HEK293 (cell line): Measurements from ENCODE around the gene PPP1R14C.

Source experiments
- CTCF ChIA-PET: fragments of 350-600 bp; formaldehyde crosslinking; extraction: SDS; loops from one replicate; lab custom pipeline; 2021; ENCODE audit warnings: antibody characterized with exemption; lab: Yijun Ruan, JAX
- POLR2A ChIA-PET: fragments of 300-600 bp; formaldehyde crosslinking; extraction: SDS; loops from one replicate; lab custom pipeline; 2020; ENCODE audit warnings: antibody characterized with exemption, inconsistent platforms; lab: Yijun Ruan, JAX
- H3K27ac ChIP-seq: fragments of 200-500 bp; sonication (Bioruptor generic); 2 replicates; pipeline ENCODE4 v1.5.1; 2014; ENCODE audit warnings: low read depth, low read length, control low read depth, inconsistent platforms; ENCODE audit errors: extremely low read depth
- H3K36me3 ChIP-seq, 2 experiments: fragments of 200-500 bp in 1 of 2; sonication (Bioruptor generic) in 1 of 2; 1 replicate in 1 of 2; 2 replicates in 1 of 2; pipeline ENCODE4 v1.5.1; 2014 to 2017; ENCODE audit warnings: inconsistent platforms in 2 of 2, low read length in 2 of 2; ENCODE audit not compliant: control insufficient read depth in 2 of 2, insufficient read depth in 1 of 2
- H3K4me1 ChIP-seq: fragments of 200-500 bp; sonication (Bioruptor generic); 2 replicates; pipeline ENCODE4 v1.5.1; 2014; ENCODE audit warnings: mild to moderate bottlenecking, low read length, inconsistent platforms; ENCODE audit not compliant: control insufficient read depth, insufficient read depth
- H3K4me3 ChIP-seq: 2 replicates; pipeline ENCODE4 v1.5.1; 2011; ENCODE audit warnings: low read depth, mild to moderate bottlenecking, control low read depth, low read length, moderate library complexity
- H3K9me3 ChIP-seq: fragments of 200-500 bp; sonication (Bioruptor generic); 2 replicates; pipeline ENCODE4 v1.5.1; 2014; ENCODE audit warnings: low read depth, low read length, inconsistent platforms; ENCODE audit not compliant: control insufficient read depth, insufficient read depth
- EGR2 ChIP-seq: fragments of 450-650 bp; formaldehyde crosslinking; IDR thresholded peaks from 2 replicates; pipeline ENCODE4 v1.5.1; 2016; ENCODE audit warnings: low read depth, missing biosample characterization, missing genetic modification characterization
- FEZF1 ChIP-seq: fragments of 450-650 bp; formaldehyde crosslinking; IDR thresholded peaks from 2 replicates; pipeline ENCODE4 v1.5.1; 2016; ENCODE audit warnings: missing biosample characterization, missing genetic modification characterization
- PRDM4 ChIP-seq: fragments of 450-650 bp; formaldehyde crosslinking; IDR thresholded peaks from 2 replicates; pipeline ENCODE4 v1.5.1; 2017; ENCODE audit warnings: missing biosample characterization, missing genetic modification characterization
- PRDM6 ChIP-seq: fragments of 450-650 bp; formaldehyde crosslinking; IDR thresholded peaks from 2 replicates; pipeline ENCODE4 v1.5.1; 2017; ENCODE audit warnings: missing biosample characterization, missing genetic modification characterization
- SCRT1 ChIP-seq: fragments of 450-650 bp; formaldehyde crosslinking; IDR thresholded peaks from 2 replicates; pipeline ENCODE4 v1.5.1; 2016; ENCODE audit warnings: missing biosample characterization, missing genetic modification characterization, borderline replicate concordance
- SP7 ChIP-seq: fragments of 450-650 bp; formaldehyde crosslinking; IDR thresholded peaks from 2 replicates; pipeline ENCODE4 v1.5.1; 2016; ENCODE audit warnings: missing biosample characterization, missing genetic modification characterization
- ZFHX2 ChIP-seq: fragments of 450-650 bp; formaldehyde crosslinking; conservative IDR thresholded peaks from 2 replicates; pipeline ENCODE4 v1.5.1; 2016; ENCODE audit warnings: missing biosample characterization, missing genetic modification characterization
- ZNF211 ChIP-seq: fragments of 450-650 bp; formaldehyde crosslinking; IDR thresholded peaks from 2 replicates; pipeline ENCODE4 v1.5.1; 2016; ENCODE audit warnings: low read depth, missing biosample characterization, missing genetic modification characterization
- ZNF248 ChIP-seq: fragments of 450-650 bp; formaldehyde crosslinking; IDR thresholded peaks from 2 replicates; pipeline ENCODE4 v1.5.1; 2017; ENCODE audit warnings: missing biosample characterization, missing genetic modification characterization
- ZNF404 ChIP-seq: fragments of 450-650 bp; formaldehyde crosslinking; IDR thresholded peaks from 2 replicates; pipeline ENCODE4 v1.5.1; 2017; ENCODE audit warnings: missing biosample characterization, missing genetic modification characterization
- ZNF416 ChIP-seq: fragments of 450-650 bp; formaldehyde crosslinking; IDR thresholded peaks from 2 replicates; pipeline ENCODE4 v1.5.1; 2016; ENCODE audit warnings: missing biosample characterization, missing genetic modification characterization
- ZNF423 ChIP-seq: fragments of 450-650 bp; formaldehyde crosslinking; IDR thresholded peaks from 2 replicates; pipeline ENCODE4 v1.5.1; 2016; ENCODE audit warnings: missing biosample characterization, missing genetic modification characterization
- ZNF48 ChIP-seq: fragments of 450-650 bp; formaldehyde crosslinking; IDR thresholded peaks from 2 replicates; pipeline ENCODE4 v1.5.1; 2016; ENCODE audit warnings: missing biosample characterization, missing genetic modification characterization
- ZNF529 ChIP-seq: fragments of 450-650 bp; formaldehyde crosslinking; IDR thresholded peaks from 2 replicates; pipeline ENCODE4 v1.5.1; 2017; ENCODE audit warnings: missing genetic modification characterization, missing biosample characterization; ENCODE audit not compliant: insufficient replicate concordance
- ZNF558 ChIP-seq: fragments of 450-650 bp; formaldehyde crosslinking; IDR thresholded peaks from 2 replicates; pipeline ENCODE4 v1.5.1; 2016; ENCODE audit warnings: missing biosample characterization, missing genetic modification characterization
- ZNF560 ChIP-seq: fragments of 450-650 bp; formaldehyde crosslinking; IDR thresholded peaks from 2 replicates; pipeline ENCODE4 v1.5.1; 2017; ENCODE audit warnings: missing biosample characterization, missing genetic modification characterization, borderline replicate concordance
- ZNF596 ChIP-seq: fragments of 450-650 bp; IDR thresholded peaks from 2 replicates; pipeline ENCODE4 v1.5.0; 2018; ENCODE audit warnings: missing biosample characterization, mild to moderate bottlenecking, missing genetic modification characterization, moderate library complexity
- ZNF624 ChIP-seq: fragments of 450-650 bp; formaldehyde crosslinking; IDR thresholded peaks from 2 replicates; pipeline ENCODE4 v1.5.1; 2017; ENCODE audit warnings: missing biosample characterization, missing genetic modification characterization
- ZNF629 ChIP-seq: fragments of 450-650 bp; formaldehyde crosslinking; IDR thresholded peaks from 2 replicates; pipeline ENCODE4 v1.5.1; 2017; ENCODE audit warnings: missing biosample characterization, missing genetic modification characterization
- ZNF654 ChIP-seq: fragments of 450-650 bp; formaldehyde crosslinking; IDR thresholded peaks from 2 replicates; pipeline ENCODE4 v1.5.1; 2016; ENCODE audit warnings: low read depth, missing biosample characterization, missing genetic modification characterization
- ZNF670 ChIP-seq: fragments of 450-650 bp; formaldehyde crosslinking; IDR thresholded peaks from 2 replicates; pipeline ENCODE4 v1.5.1; 2016; ENCODE audit warnings: missing biosample characterization, missing genetic modification characterization, low read depth
- ZNF677 ChIP-seq: fragments of 450-650 bp; IDR thresholded peaks from 2 replicates; pipeline ENCODE4 v1.5.0; 2018; ENCODE audit warnings: missing biosample characterization, mild to moderate bottlenecking, missing genetic modification characterization, moderate library complexity
- ZNF768 ChIP-seq: fragments of 450-650 bp; formaldehyde crosslinking; IDR thresholded peaks from 2 replicates; pipeline ENCODE4 v1.5.1; 2018; ENCODE audit warnings: missing biosample characterization, mild to moderate bottlenecking, missing genetic modification characterization
- ZNF837 ChIP-seq: fragments of 450-650 bp; formaldehyde crosslinking; IDR thresholded peaks from 2 replicates; pipeline ENCODE4 v1.5.1; 2016; ENCODE audit warnings: missing biosample characterization, missing genetic modification characterization
- TF ChIP-seq, protein P1 (sequence below): fragments of 450-650 bp; formaldehyde crosslinking; IDR thresholded peaks from 2 replicates; pipeline ENCODE4 v1.5.1; 2016; ENCODE audit warnings: missing biosample characterization, missing genetic modification characterization, borderline replicate concordance
- TF ChIP-seq, protein P2 (sequence below): sonication (generic); formaldehyde crosslinking; IDR thresholded peaks from 2 replicates; pipeline ENCODE4 v1.8.1; 2022; ENCODE audit warnings: mild to moderate bottlenecking, moderate library complexity, missing genetic modification reagents
- TF ChIP-seq, protein P3 (sequence below): fragments of 450-650 bp; formaldehyde crosslinking; IDR thresholded peaks from 2 replicates; pipeline ENCODE4 v1.5.1; 2017; ENCODE audit warnings: missing biosample characterization, missing genetic modification characterization
- TF ChIP-seq, protein P4 (sequence below): fragments of 450-650 bp; formaldehyde crosslinking; IDR thresholded peaks from 2 replicates; pipeline ENCODE4 v1.5.1; 2017; ENCODE audit warnings: missing biosample characterization, missing genetic modification characterization
- TF ChIP-seq, protein P5 (sequence below): fragments of 450-650 bp; formaldehyde crosslinking; IDR thresholded peaks from 2 replicates; pipeline ENCODE4 v1.5.1; 2017; ENCODE audit warnings: missing biosample characterization, missing genetic modification characterization

The PPP1R14C gene

GRCh38 chr6:150116200-150116800, 26.5 kb upstream of the PPP1R14C start:
- POLR2A ChIA-PET = no interaction called here

DNA sequence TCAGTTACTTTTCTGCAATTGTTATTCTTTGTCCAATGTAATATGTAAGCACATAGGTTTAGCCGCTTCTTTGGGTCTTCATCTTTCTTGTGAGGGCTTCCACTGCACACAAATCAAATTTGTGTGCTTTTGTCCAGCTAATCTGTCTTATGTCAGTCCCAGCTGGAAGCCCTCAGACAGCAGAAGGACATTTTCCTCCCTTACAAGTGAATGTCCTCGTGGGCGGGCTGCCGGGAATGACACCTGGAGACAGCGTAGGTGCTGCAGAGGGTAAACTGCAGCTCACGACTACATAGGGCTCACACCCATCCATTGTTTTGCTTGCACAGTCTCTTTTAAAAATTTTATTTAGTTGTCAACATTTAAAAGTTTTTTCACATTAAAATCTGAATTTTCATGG, 24.6 kb upstream of the PPP1R14C start:
- H3K27ac ChIP-seq = no peak overlapping the region
- no peaks in the 10 kb centered on the region for H3K9me3 ChIP-seq
- ChIA-PET CTCF (interaction anchor here (0.6 kb wide), 1 partner anchor 224 kb away, joined by 4 read pairs; no protein-coding TSS in a partner anchor), POLR2A (no interaction called here)
- H3K36me3 ChIP-seq = no peaks in the 10 kb centered on the region
- no peak overlapping the region for H3K4me3 ChIP-seq
- no peaks in the 10 kb centered on the region for H3K4me1 ChIP-seq
- no peak for TF ChIP-seq ZNF654 (tag by site-specific recombination)
- TF ChIP-seq ZNF558 (tag by site-specific recombination) = no peak
- TF ChIP-seq PRDM4 (tag by site-specific recombination) = no peak
- TF ChIP-seq, protein P1, sequence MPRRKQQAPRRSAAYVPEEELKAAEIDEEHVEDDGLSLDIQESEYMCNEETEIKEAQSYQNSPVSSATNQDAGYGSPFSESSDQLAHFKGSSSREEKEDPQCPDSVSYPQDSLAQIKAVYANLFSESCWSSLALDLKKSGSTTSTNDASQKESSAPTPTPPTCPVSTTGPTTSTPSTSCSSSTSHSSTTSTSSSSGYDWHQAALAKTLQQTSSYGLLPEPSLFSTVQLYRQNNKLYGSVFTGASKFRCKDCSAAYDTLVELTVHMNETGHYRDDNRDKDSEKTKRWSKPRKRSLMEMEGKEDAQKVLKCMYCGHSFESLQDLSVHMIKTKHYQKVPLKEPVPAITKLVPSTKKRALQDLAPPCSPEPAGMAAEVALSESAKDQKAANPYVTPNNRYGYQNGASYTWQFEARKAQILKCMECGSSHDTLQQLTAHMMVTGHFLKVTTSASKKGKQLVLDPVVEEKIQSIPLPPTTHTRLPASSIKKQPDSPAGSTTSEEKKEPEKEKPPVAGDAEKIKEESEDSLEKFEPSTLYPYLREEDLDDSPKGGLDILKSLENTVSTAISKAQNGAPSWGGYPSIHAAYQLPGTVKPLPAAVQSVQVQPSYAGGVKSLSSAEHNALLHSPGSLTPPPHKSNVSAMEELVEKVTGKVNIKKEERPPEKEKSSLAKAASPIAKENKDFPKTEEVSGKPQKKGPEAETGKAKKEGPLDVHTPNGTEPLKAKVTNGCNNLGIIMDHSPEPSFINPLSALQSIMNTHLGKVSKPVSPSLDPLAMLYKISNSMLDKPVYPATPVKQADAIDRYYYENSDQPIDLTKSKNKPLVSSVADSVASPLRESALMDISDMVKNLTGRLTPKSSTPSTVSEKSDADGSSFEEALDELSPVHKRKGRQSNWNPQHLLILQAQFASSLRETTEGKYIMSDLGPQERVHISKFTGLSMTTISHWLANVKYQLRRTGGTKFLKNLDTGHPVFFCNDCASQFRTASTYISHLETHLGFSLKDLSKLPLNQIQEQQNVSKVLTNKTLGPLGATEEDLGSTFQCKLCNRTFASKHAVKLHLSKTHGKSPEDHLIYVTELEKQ (tag by site-specific recombination) = no peak
- no peak for TF ChIP-seq ZNF529 (tag by site-specific recombination)
- no peak for TF ChIP-seq EGR2
- no peak for TF ChIP-seq ZNF211 (tag by site-specific recombination)
- TF ChIP-seq SCRT1 (tag by site-specific recombination) = no peak
- no peak for TF ChIP-seq PRDM6 (tag by site-specific recombination)
- TF ChIP-seq, protein P2, sequence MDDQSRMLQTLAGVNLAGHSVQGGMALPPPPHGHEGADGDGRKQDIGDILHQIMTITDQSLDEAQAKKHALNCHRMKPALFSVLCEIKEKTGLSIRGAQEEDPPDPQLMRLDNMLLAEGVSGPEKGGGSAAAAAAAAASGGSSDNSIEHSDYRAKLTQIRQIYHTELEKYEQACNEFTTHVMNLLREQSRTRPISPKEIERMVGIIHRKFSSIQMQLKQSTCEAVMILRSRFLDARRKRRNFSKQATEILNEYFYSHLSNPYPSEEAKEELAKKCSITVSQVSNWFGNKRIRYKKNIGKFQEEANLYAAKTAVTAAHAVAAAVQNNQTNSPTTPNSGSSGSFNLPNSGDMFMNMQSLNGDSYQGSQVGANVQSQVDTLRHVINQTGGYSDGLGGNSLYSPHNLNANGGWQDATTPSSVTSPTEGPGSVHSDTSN (CRISPR knock-in tag) = no peak

More at GRCh38 chr6:150116200-150116800, 26.5 kb upstream of the PPP1R14C start:
- Histone ChIP-seq H3K27ac (no peak overlapping the region), H3K36me3 (no peaks in the 10 kb centered on the region), H3K9me3 (no peaks in the 10 kb centered on the region), H3K4me1 (no peaks in the 10 kb centered on the region), H3K4me3 (no peak overlapping the region)
- TF ChIP-seq, protein P3, sequence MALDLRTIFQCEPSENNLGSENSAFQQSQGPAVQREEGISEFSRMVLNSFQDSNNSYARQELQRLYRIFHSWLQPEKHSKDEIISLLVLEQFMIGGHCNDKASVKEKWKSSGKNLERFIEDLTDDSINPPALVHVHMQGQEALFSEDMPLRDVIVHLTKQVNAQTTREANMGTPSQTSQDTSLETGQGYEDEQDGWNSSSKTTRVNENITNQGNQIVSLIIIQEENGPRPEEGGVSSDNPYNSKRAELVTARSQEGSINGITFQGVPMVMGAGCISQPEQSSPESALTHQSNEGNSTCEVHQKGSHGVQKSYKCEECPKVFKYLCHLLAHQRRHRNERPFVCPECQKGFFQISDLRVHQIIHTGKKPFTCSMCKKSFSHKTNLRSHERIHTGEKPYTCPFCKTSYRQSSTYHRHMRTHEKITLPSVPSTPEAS (tag by site-specific recombination) = no peak
- no peak for TF ChIP-seq ZNF423 (tag by site-specific recombination)
- TF ChIP-seq ZNF677 (tag by site-specific recombination) = no peak
- TF ChIP-seq ZNF596 (tag by site-specific recombination) = no peak
- TF ChIP-seq ZNF560 (tag by site-specific recombination) = no peak
- no peak for TF ChIP-seq ZNF629 (tag by site-specific recombination)
- TF ChIP-seq FEZF1 (tag by site-specific recombination) = no peak
- no peak for TF ChIP-seq ZNF624
- TF ChIP-seq ZNF248 (tag by site-specific recombination) = no peak
- no peak for TF ChIP-seq ZNF670 (tag by site-specific recombination)
- TF ChIP-seq, protein P4, sequence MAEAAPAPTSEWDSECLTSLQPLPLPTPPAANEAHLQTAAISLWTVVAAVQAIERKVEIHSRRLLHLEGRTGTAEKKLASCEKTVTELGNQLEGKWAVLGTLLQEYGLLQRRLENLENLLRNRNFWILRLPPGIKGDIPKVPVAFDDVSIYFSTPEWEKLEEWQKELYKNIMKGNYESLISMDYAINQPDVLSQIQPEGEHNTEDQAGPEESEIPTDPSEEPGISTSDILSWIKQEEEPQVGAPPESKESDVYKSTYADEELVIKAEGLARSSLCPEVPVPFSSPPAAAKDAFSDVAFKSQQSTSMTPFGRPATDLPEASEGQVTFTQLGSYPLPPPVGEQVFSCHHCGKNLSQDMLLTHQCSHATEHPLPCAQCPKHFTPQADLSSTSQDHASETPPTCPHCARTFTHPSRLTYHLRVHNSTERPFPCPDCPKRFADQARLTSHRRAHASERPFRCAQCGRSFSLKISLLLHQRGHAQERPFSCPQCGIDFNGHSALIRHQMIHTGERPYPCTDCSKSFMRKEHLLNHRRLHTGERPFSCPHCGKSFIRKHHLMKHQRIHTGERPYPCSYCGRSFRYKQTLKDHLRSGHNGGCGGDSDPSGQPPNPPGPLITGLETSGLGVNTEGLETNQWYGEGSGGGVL (tag by site-specific recombination) = no peak
- TF ChIP-seq ZNF416 = no peak
- no peak for TF ChIP-seq ZNF404 (tag by site-specific recombination)
- no peak for TF ChIP-seq ZNF529 (tag by site-specific recombination)
- TF ChIP-seq ZNF48 (tag by site-specific recombination) = no peak
- no peak for TF ChIP-seq ZNF768 (tag by site-specific recombination)
- TF ChIP-seq ZFHX2 = no peak
- TF ChIP-seq ZNF837 (tag by site-specific recombination) = no peak
- TF ChIP-seq SP7 (tag by site-specific recombination) = no peak
- TF ChIP-seq, protein P5, sequence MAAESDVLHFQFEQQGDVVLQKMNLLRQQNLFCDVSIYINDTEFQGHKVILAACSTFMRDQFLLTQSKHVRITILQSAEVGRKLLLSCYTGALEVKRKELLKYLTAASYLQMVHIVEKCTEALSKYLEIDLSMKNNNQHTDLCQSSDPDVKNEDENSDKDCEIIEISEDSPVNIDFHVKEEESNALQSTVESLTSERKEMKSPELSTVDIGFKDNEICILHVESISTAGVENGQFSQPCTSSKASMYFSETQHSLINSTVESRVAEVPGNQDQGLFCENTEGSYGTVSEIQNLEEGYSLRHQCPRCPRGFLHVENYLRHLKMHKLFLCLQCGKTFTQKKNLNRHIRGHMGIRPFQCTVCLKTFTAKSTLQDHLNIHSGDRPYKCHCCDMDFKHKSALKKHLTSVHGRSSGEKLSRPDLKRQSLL (tag by site-specific recombination) = no peak
- CTCF ChIA-PET = interaction anchor here (0.6 kb wide), 1 partner anchor 37 kb away, joined by 4 read pairs; no protein-coding TSS in a partner anchor
